MM.1S (cell line): ENCODE results near the gene PLBD1.

Source experiments
- EZH2 ChIP-seq: fragments of 300-600 bp; sonication (generic); optimal IDR thresholded peaks from 2 replicates; pipeline ENCODE3; 2017; ENCODE audit warnings: low read depth, mild to moderate bottlenecking, antibody characterized with exemption, low read length, mixed read lengths
- TF ChIP-seq, protein P1 (sequence below): fragments of 300-600 bp; sonication (generic); IDR thresholded peaks from 2 replicates; pipeline ENCODE4 v1.5.1; 2016; ENCODE audit warnings: antibody characterized with exemption, low read length, mixed read lengths

DNA sequence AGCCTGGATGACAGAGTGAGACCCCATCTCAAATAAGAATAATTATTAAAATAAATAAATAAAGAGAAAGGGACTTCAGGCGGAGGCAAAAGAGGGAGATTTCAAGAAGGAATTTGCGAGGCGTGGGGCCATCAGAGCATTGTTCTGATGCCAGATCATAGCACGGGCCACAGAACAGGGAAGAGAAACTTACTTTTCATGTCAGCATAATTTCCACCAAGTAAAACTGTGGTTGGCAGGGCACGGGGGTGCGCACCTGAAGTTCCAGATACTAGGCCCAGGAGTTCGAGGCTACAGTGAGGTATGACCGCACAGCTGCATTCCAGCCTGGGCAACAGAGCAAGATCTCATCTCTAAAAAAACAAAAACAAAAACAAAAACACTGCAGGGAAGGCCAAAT lies 11.0 kb upstream of the PLBD1 start:
- TF ChIP-seq, protein P1, sequence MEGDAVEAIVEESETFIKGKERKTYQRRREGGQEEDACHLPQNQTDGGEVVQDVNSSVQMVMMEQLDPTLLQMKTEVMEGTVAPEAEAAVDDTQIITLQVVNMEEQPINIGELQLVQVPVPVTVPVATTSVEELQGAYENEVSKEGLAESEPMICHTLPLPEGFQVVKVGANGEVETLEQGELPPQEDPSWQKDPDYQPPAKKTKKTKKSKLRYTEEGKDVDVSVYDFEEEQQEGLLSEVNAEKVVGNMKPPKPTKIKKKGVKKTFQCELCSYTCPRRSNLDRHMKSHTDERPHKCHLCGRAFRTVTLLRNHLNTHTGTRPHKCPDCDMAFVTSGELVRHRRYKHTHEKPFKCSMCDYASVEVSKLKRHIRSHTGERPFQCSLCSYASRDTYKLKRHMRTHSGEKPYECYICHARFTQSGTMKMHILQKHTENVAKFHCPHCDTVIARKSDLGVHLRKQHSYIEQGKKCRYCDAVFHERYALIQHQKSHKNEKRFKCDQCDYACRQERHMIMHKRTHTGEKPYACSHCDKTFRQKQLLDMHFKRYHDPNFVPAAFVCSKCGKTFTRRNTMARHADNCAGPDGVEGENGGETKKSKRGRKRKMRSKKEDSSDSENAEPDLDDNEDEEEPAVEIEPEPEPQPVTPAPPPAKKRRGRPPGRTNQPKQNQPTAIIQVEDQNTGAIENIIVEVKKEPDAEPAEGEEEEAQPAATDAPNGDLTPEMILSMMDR: no peak
- TF ChIP-seq EZH2: no peak
